OCI-LY1 (cell line): Measurements from ENCODE around the gene DBN1.
"Not testable (repeated sequence)": the region's sequence is repeated elsewhere in the genome, so short reads cannot be mapped to it uniquely, and the experiment has no call there.

Source experiments
- H2AFZ ChIP-seq: fragments of 200-600 bp; sonication (generic), shearing (Covaris generic); 2 replicates; pipeline ENCODE4 v1.6.0; 2014; ENCODE audit warnings: antibody characterized with exemption, mild to moderate bottlenecking, low read length
- H3F3A ChIP-seq: fragments of 200-600 bp; sonication (generic), shearing (Covaris generic); 2 replicates; pipeline ENCODE4 v1.6.0; 2014; ENCODE audit warnings: mild to moderate bottlenecking, antibody characterized with exemption, low read length, moderate library complexity; ENCODE audit not compliant: insufficient read depth
- H3K27ac ChIP-seq: fragments of 200-600 bp; sonication (generic); 2 replicates; pipeline ENCODE4 v1.5.1; 2014; ENCODE audit warnings: low read length, mixed run types, mild to moderate bottlenecking, low read depth; ENCODE audit not compliant: poor library complexity, severe bottlenecking
- H3K27me3 ChIP-seq: fragments of 200-600 bp; sonication (generic); 2 replicates; pipeline ENCODE4 v1.6.0; 2014; ENCODE audit warnings: antibody characterized with exemption, mild to moderate bottlenecking, low read length, moderate library complexity; ENCODE audit not compliant: insufficient read depth
- H3K36me3 ChIP-seq: fragments of 200-600 bp; sonication (generic); 2 replicates; pipeline ENCODE4 v1.6.1; 2014; ENCODE audit warnings: mild to moderate bottlenecking, antibody characterized with exemption, low read length, moderate library complexity, mixed read lengths; ENCODE audit not compliant: insufficient read depth
- H3K4me1 ChIP-seq: fragments of 200-600 bp; sonication (generic); 2 replicates; pipeline ENCODE4 v1.5.1; 2014; ENCODE audit warnings: mild to moderate bottlenecking, low read length, moderate library complexity; ENCODE audit not compliant: insufficient read depth, severe bottlenecking
- H3K4me2 ChIP-seq: fragments of 200-600 bp; sonication (generic), shearing (Covaris generic); 2 replicates; pipeline ENCODE4 v1.6.1; 2014; ENCODE audit warnings: low read length
- H3K4me3 ChIP-seq: fragments of 200-600 bp; sonication (generic); 2 replicates; pipeline ENCODE4 v1.5.1; 2014; ENCODE audit warnings: low read length, low read depth, mild to moderate bottlenecking, mixed read lengths; ENCODE audit not compliant: poor library complexity, severe bottlenecking
- H3K79me2 ChIP-seq: fragments of 200-600 bp; shearing (Covaris generic); 2 replicates; pipeline ENCODE4 v1.6.1; 2016; ENCODE audit warnings: mixed run types, low read length, mixed read lengths; ENCODE audit not compliant: insufficient read depth
- H3K9ac ChIP-seq: fragments of 200-600 bp; sonication (generic), shearing (Covaris generic); 2 replicates; pipeline ENCODE4 v1.6.1; 2014; ENCODE audit warnings: mild to moderate bottlenecking, low read length, mixed read lengths
- H3K9me2 ChIP-seq: fragments of 200-600 bp; sonication (generic), shearing (Covaris generic); 2 replicates; pipeline ENCODE4 v1.6.1; 2014; ENCODE audit warnings: low read depth, mild to moderate bottlenecking, low read length, mixed read lengths
- H3K9me3 ChIP-seq: fragments of 200-600 bp; shearing (Covaris generic); 2 replicates; pipeline ENCODE4 v1.6.1; 2014; ENCODE audit warnings: low read length, mixed read lengths
- H4K20me1 ChIP-seq: fragments of 200-600 bp; sonication (generic), shearing (Covaris generic); 2 replicates; pipeline ENCODE4 v1.6.0; 2016; ENCODE audit warnings: mild to moderate bottlenecking, low read length; ENCODE audit not compliant: insufficient read depth
- EZH2 ChIP-seq: fragments of 200-600 bp; sonication (generic), shearing (Covaris generic); IDR thresholded peaks from 2 replicates; pipeline ENCODE4 v1.8.0; 2017; ENCODE audit warnings: borderline replicate concordance, mixed run types, mild to moderate bottlenecking, antibody characterized with exemption, low read length, moderate library complexity, mixed read lengths
- TF ChIP-seq, protein P1 (sequence below): fragments of 200-600 bp; sonication (generic), shearing (Covaris generic); IDR thresholded peaks from 2 replicates; pipeline ENCODE4 v1.5.1; 2017; ENCODE audit warnings: mild to moderate bottlenecking, antibody characterized with exemption, low read length, moderate library complexity, mixed read lengths

Gene DBN1

DNA sequence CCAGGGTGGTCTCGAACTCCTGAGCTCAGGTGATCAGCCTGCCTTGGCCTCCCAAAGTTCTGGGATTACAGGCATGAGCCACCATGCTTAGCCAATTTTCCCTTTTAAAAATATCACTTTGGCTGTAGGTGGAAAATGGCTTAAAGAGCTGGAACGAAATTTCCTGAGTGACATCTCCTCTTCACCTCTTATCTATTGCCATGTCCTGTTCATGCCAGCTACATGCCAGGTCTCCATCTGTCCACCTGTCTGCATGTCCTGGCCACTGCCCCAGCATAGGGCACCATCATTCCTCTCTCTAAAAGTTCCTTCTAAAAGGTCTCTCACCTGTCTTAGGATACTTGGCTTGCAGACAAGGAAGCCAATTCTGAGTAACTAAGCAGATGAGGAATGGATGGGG, 49.8 kb downstream of the DBN1 start:
- Histone ChIP-seq H3K4me2 (no peak overlapping the region), H3K4me3 (no peak overlapping the region), H3K36me3 (no peaks in the 10 kb centered on the region), H3K9ac (no peak overlapping the region), H3K27ac (no peak overlapping the region), H3K9me2 (no peaks in the 10 kb centered on the region), H3K27me3 (no peaks in the 10 kb centered on the region), H2AFZ (no peak overlapping the region), H3F3A (no peaks in the 10 kb centered on the region), H3K4me1 (peaks cover 34% of the 10 kb centered on the region), H3K79me2 (no peaks in the 10 kb centered on the region), H4K20me1 (no peaks in the 10 kb centered on the region), H3K9me3 (no peaks in the 10 kb centered on the region)
- TF ChIP-seq EZH2: no peak

DNA sequence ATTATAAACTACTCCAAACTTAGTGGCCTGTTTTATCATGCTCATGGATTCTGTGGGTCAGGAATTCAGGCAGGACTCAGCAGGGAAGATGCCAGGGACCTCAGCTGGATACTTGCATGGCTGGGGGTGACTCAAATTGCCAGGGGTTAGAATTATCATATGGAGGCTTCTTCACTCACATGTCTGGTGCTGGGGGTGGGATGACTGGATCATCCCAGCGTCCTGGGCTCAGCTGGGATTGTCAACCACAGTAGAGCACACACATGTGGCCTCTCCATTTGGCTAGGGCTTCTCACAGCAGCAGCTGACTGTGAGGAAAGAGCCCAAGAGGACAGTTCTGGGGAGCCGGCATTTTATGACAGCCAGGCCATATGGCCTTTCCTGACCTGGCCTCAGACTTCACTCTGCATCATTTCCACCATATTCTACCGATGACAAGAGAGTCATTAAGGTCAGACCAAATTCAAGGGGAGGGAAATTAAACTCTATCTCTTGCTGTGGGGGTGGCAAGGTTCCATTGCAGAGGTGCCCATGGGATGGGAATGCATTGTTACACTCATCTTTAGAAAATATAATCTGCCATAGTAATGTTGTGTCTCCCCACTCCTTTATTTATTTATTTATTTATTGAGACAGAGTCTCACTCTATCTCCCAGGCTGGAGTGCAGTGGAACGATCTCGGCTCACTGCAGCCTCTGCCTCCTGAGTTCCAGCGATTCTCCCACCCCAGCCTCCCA, 52.2 kb downstream of the DBN1 start:
- Histone ChIP-seq H3K36me3 (no peaks in the 10 kb centered on the region), H3K4me3 (no peak overlapping the region), H3K9me3 (no peaks in the 10 kb centered on the region), H3K27ac (no peak overlapping the region), H3K79me2 (no peaks in the 10 kb centered on the region), H4K20me1 (no peaks in the 10 kb centered on the region), H3K27me3 (no peaks in the 10 kb centered on the region), H3K9me2 (no peaks in the 10 kb centered on the region), H2AFZ (no peak overlapping the region), H3K4me2 (no peak overlapping the region), H3K9ac (no peak overlapping the region), H3F3A (no peaks in the 10 kb centered on the region), H3K4me1 (peaks cover 16% of the 10 kb centered on the region)
- TF ChIP-seq, protein P1, sequence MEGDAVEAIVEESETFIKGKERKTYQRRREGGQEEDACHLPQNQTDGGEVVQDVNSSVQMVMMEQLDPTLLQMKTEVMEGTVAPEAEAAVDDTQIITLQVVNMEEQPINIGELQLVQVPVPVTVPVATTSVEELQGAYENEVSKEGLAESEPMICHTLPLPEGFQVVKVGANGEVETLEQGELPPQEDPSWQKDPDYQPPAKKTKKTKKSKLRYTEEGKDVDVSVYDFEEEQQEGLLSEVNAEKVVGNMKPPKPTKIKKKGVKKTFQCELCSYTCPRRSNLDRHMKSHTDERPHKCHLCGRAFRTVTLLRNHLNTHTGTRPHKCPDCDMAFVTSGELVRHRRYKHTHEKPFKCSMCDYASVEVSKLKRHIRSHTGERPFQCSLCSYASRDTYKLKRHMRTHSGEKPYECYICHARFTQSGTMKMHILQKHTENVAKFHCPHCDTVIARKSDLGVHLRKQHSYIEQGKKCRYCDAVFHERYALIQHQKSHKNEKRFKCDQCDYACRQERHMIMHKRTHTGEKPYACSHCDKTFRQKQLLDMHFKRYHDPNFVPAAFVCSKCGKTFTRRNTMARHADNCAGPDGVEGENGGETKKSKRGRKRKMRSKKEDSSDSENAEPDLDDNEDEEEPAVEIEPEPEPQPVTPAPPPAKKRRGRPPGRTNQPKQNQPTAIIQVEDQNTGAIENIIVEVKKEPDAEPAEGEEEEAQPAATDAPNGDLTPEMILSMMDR: no peak
- no peak for TF ChIP-seq EZH2

DNA sequence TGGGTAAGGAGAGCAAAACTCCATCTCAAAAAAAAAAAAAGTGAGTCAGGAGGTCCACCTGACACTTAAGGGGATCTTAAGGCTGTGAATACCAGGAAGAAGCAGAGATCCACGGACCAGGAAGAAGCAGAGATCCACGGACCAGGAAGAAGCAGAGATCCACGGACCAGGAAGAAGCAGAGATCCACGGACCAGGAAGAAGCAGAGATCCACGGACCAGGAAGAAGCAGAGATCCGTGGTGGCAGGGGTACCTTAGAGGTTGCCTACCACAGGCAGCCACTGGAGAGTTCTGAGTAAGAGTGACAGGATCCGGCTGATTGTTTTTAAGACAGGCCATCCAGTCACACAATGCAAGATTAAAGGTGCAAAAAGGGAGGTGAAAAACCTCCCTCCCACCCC, 53.0 kb downstream of the DBN1 start:
- not testable (repeated sequence) for H3K27me3 ChIP-seq, H3K9ac ChIP-seq, H3K36me3 ChIP-seq, H3K4me3 ChIP-seq, H3K9me3 ChIP-seq, H3F3A ChIP-seq, H3K9me2 ChIP-seq, H3K27ac ChIP-seq, H4K20me1 ChIP-seq, H3K79me2 ChIP-seq, H3K4me2 ChIP-seq, H2AFZ ChIP-seq
- H3K4me1 ChIP-seq: peaks cover 12% of the 10 kb centered on the region

GRCh38 chr5:177419046-177419445, 54.4 kb downstream of the DBN1 start:
- H3F3A ChIP-seq: no peaks in the 10 kb centered on the region
- no peak overlapping the region for H3K4me2 ChIP-seq
- TF ChIP-seq, protein P1: no peak
- no peak for TF ChIP-seq EZH2
- no peak overlapping the region for H3K27ac ChIP-seq
- no peaks in the 10 kb centered on the region for H3K27me3 ChIP-seq
- no peaks in the 10 kb centered on the region for H3K79me2 ChIP-seq
- no peak overlapping the region for H3K4me3 ChIP-seq
- no peaks in the 10 kb centered on the region for H3K36me3 ChIP-seq
- no peaks in the 10 kb centered on the region for H3K9me2 ChIP-seq
- peaks cover 6% of the 10 kb centered on the region for H3K4me1 ChIP-seq
- no peaks in the 10 kb centered on the region for H3K9me3 ChIP-seq
- H4K20me1 ChIP-seq: no peaks in the 10 kb centered on the region
- no peak overlapping the region for H3K9ac ChIP-seq
- no peak overlapping the region for H2AFZ ChIP-seq

- not testable (repeated sequence) for H4K20me1 ChIP-seq, H2AFZ ChIP-seq, H3K36me3 ChIP-seq, H3K27ac ChIP-seq, H3K9ac ChIP-seq, H3K4me1 ChIP-seq, H3K9me2 ChIP-seq, H3K79me2 ChIP-seq, H3K4me3 ChIP-seq, H3K27me3 ChIP-seq, H3K4me2 ChIP-seq, H3F3A ChIP-seq, H3K9me3 ChIP-seq
Measured at GRCh38 chr5:177417081-177417480, 56.4 kb downstream of the DBN1 start.
